ENCODE data around the gene GNPDA1.

- TF ChIP-seq CTCF (IDR thresholded peaks at IDR 0.05; ENCODE audit: low read depth, low read length, missing input control) = no peak
- TF ChIP-seq RAD21 (IDR thresholded peaks at IDR 0.05) = no peak
- TF ChIP-seq ATF3 (IDR thresholded peaks at IDR 0.05) = no peak
- TF ChIP-seq JUND (IDR thresholded peaks at IDR 0.05) = no peak
- no peak for TF ChIP-seq EGR1 (IDR thresholded peaks at IDR 0.05; ENCODE audit: low read depth in 2 of 2)
- TF ChIP-seq TAF1 (conservative IDR thresholded peaks at IDR 0.05) = no peak
- TF ChIP-seq SP1 (IDR thresholded peaks at IDR 0.05) = no peak
- TF ChIP-seq GABPA (IDR thresholded peaks at IDR 0.05 in 1 of 2, conservative IDR thresholded peaks at IDR 0.05 in 1 of 2) = no peak
Observed at GRCh38 chr5:142048272-142048671, 35.4 kb upstream of the GNPDA1 start.
